Neuron (in vitro differentiated cells): ENCODE results near the gene TRIM68.

Experiments
- H2AFZ ChIP-seq: one replicate; pipeline ENCODE4 v1.6.1; 2013; ENCODE audit warnings: low read depth, mild to moderate bottlenecking, inconsistent platforms, low read length, moderate library complexity
- H3K27me3 ChIP-seq: one replicate; pipeline ENCODE4 v1.6.1; 2013; ENCODE audit warnings: low read length; ENCODE audit not compliant: insufficient read depth
- H3K36me3 ChIP-seq: one replicate; pipeline ENCODE4 v1.6.1; 2013; ENCODE audit warnings: low read length; ENCODE audit not compliant: insufficient read depth
- H3K4me1 ChIP-seq: one replicate; pipeline ENCODE4 v1.6.1; 2013; ENCODE audit warnings: low read length; ENCODE audit not compliant: insufficient read depth
- H3K4me3 ChIP-seq: 2 replicates; pipeline ENCODE4 v1.5.1; 2013; ENCODE audit warnings: mild to moderate bottlenecking, low read length, moderate library complexity
- H3K9me3 ChIP-seq: one replicate; pipeline ENCODE4 v1.6.1; 2013; ENCODE audit warnings: low read length

TRIM68 gene

DNA sequence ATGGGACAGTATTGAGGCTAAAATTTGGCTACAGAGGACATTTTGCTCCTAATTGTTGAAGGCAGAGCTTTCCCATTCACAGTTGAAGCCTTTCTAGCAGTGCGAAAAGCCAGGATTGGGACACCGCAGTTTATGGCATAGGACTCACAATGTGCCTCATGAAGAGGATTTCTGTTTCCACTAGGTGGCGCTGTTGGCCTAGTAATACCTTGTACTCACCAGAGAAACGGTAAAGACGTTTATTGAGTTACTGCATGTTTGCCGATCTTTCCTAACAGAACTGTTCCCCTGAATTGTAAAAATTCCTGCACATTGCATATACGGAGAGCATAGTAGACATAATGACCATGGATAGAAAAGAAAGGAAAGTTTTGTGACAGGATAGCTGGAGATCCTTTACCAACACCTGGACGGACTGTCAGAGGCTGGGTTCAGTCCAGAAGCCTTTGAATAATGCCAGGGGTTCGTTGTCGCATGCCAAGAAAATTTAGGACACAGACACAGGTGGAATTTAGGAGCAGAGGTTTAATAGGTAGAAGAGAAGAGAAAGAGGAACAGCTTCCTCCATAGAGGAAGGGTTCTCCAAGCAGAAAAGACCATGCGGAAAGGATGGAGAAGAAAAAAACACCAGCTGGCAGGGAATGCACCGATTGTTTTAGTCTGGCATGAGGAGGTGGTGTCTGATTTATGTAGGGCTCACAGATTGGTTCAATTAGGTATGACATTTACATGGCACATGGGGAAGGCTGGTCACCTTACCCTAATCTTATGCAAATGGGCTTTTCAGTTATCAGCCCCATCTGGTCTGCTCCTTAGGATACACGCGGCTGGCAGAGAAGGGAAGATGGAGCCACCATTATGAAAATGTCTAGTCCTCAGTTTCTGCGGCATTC, 18.4 kb upstream of the TRIM68 start:
- no peak overlapping the region for H2AFZ ChIP-seq
- H3K9me3 ChIP-seq: no peaks in the 10 kb centered on the region
- no peaks in the 10 kb centered on the region for H3K4me1 ChIP-seq
- H3K27me3 ChIP-seq: no peaks in the 10 kb centered on the region
- H3K4me3 ChIP-seq: no peak overlapping the region
- H3K36me3 ChIP-seq: no peaks in the 10 kb centered on the region

DNA sequence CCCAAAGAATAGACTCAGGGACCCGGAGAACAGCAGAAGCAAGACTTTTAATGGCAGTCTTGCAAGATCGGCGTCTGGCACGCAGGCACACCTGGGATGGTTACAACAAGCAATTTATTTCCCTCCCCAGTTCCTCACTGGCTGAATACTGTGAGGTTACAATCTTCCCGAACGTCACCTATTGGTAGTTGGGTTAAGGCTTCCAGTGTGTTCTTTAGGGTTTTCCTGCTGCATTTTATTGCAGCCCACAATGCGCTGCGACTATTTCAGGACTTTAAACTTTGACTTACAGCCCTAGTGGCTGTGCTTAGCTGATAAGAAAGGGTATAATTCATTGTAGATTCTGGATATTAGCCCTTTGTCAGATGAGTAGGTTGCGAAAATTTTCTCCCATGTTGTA, 11.5 kb upstream of the TRIM68 start:
- H3K4me1 ChIP-seq: no peaks in the 10 kb centered on the region
- H3K9me3 ChIP-seq: no peaks in the 10 kb centered on the region
- H3K4me3 ChIP-seq: no peak overlapping the region
- H2AFZ ChIP-seq: no peak overlapping the region
- no peaks in the 10 kb centered on the region for H3K36me3 ChIP-seq
- H3K27me3 ChIP-seq: peaks cover 4% of the 10 kb centered on the region

DNA sequence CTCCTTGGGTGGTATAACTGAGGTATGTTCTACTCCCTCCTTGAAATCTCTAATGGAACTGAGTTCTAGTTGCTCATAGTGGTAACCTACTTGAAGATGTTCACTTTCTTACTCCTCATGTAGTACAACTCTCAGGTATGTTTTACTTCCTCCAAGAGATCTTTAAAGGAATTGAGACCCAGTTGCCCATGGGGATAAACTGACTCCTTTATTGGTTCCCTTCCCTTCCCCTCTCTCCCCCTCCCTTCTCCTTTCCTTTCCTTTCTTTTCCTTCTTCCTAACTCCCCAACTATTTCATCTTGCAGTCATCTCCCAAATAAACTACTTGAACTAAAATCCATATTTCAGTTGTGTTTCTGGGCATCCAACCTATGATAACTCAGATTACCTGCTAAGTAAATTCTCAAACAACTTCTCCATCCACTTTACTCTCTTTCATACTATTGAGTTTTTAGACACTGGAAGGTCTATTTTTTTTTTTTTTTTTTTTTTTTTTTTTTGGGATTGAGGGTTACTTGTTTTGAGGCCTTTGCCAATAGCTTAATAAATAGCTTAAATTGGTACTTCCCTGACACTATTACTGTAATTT, 7.9 kb upstream of the TRIM68 start:
- H3K27me3 ChIP-seq: peaks cover 6% of the 10 kb centered on the region
- peaks cover 8% of the 10 kb centered on the region for H3K4me1 ChIP-seq
- no peak overlapping the region for H3K4me3 ChIP-seq
- no peaks in the 10 kb centered on the region for H3K36me3 ChIP-seq
- no peaks in the 10 kb centered on the region for H3K9me3 ChIP-seq
- H2AFZ ChIP-seq: no peak overlapping the region

GRCh38 chr11:4611986-4612385, 4.0 kb upstream of the TRIM68 start:
- Histone ChIP-seq H3K9me3 (no peaks in the 10 kb centered on the region), H2AFZ (no peak overlapping the region), H3K27me3 (peaks cover 4% of the 10 kb centered on the region), H3K4me3 (no peak overlapping the region), H3K4me1 (peaks cover 14% of the 10 kb centered on the region), H3K36me3 (no peaks in the 10 kb centered on the region)

DNA sequence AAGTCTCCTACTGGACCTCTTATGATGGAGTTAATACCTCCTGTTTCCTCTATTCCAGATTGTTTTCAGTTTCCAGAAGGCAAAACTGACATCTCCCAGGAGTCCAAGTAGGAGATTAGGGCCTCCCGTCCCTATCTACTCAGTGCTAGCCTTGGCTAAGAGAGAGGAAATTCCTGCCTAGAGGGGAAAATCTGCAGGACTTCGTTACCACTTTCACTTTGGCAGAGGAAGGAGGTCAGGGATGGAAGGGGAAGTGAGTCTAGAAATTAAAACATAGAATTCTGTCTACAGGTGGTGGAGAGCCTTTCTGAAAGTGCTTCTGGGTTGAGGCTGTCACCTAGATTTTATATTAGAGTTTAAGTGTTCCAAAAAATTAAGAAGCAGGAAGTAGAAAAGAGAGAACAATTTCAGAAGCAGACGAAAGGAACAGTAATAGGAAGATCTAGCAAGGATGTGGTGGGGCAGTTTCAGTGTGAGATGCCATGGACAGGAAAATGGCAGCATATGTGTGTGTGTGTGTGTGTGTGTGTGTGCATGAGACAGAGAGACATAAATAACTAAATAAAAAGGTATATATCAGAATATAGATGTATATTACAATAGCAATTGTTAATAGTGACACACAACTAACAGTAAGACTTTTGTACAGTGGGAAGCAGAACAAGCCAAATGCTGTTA, 2.4 kb upstream of the TRIM68 start:
- Histone ChIP-seq H3K9me3 (no peaks in the 10 kb centered on the region), H3K27me3 (peaks cover 4% of the 10 kb centered on the region), H3K4me1 (peaks cover 16% of the 10 kb centered on the region), H3K36me3 (no peaks in the 10 kb centered on the region), H3K4me3 (no peak overlapping the region), H2AFZ (no peak overlapping the region)

- Histone ChIP-seq H3K9me3 (no peaks in the 10 kb centered on the region), H3K27me3 (no peaks in the 10 kb centered on the region), H3K4me3 (peak overlapping the region; percentile 78)
These were observed 935 bp downstream of the TRIM68 start for GRCh38 chr11:4607096-4607495.

GRCh38 chr11:4606231-4607015, 1.6 kb downstream of the TRIM68 start:
- Histone ChIP-seq H3K36me3 (peaks cover 22% of the 10 kb centered on the region), H3K4me1 (peaks cover 8% of the 10 kb centered on the region), H3K9me3 (no peaks in the 10 kb centered on the region), H2AFZ (no peak overlapping the region), H3K27me3 (no peaks in the 10 kb centered on the region), H3K4me3 (peak overlapping the region; percentile 78)

More at GRCh38 chr11:4607096-4607495, 935 bp downstream of the TRIM68 start:
- Histone ChIP-seq H3K36me3 (peaks cover 15% of the 10 kb centered on the region), H2AFZ (peak overlapping the region; percentile 69), H3K4me1 (peaks cover 11% of the 10 kb centered on the region)

DNA sequence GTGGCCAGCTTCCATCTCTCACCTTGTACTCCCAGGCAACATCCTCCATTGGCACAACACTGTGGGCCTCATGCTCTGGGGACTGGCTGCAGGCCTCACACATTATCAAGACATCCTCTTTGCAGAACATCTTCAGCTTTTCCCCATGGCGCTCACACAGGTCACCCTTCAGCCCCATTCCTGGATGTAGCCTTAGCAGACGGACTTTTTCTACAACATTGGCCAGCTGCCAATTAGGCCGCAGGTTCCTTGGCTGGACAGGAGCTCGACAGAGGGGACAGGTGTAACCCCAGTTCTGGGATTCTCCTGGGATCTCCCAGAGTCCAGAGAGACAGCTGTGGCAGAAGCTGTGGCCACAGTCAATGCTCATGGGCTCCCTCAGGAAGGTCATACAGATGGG, 3.0 kb downstream of the TRIM68 start:
- H3K27me3 ChIP-seq: no peaks in the 10 kb centered on the region
- H3K36me3 ChIP-seq: peaks cover 35% of the 10 kb centered on the region
- peaks cover 8% of the 10 kb centered on the region for H3K4me1 ChIP-seq
- H3K4me3 ChIP-seq: no peak overlapping the region
- no peaks in the 10 kb centered on the region for H3K9me3 ChIP-seq
- H2AFZ ChIP-seq: no peak overlapping the region

GRCh38 chr11:4593739-4594138, 14.3 kb downstream of the TRIM68 start, which contains the start of gene OR52I1:
Gene OR52I1 (plus strand): TSS chr11:4594039. CDS start chr11:4594039, 0 bp downstream.
- Histone ChIP-seq H3K27me3 (no peaks in the 10 kb centered on the region), H3K4me3 (no peak within 1 kb of the TSS), H3K9me3 (no peaks in the 10 kb centered on the region), H3K36me3 (peaks cover 3% of the 10 kb centered on the region), H3K4me1 (no peaks in the 10 kb centered on the region), H2AFZ (no peak within 1 kb of the TSS)

DNA sequence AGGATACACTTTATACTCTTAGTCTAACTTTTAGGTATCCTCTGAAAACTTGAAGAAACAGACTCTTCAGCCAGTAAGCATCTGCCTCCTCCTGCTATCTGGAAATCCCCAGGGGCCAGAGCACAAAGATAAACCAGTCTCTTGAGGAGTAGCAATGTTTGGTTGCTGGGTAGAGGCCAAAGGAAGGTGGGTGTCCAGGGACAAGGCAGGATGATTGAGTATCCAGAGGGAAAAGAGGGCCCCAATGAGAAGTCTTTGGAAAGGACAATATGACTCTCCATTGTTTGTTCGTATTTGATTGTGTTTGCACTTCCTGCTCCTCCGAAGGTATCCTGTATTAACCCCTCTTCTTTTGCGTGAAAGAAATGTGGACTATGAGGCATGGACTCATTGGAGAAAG, 19.0 kb downstream of the TRIM68 start:
- no peaks in the 10 kb centered on the region for H3K9me3 ChIP-seq
- H3K36me3 ChIP-seq: no peaks in the 10 kb centered on the region
- H2AFZ ChIP-seq: no peak overlapping the region
- H3K4me1 ChIP-seq: no peaks in the 10 kb centered on the region
- no peaks in the 10 kb centered on the region for H3K27me3 ChIP-seq
- no peak overlapping the region for H3K4me3 ChIP-seq

DNA sequence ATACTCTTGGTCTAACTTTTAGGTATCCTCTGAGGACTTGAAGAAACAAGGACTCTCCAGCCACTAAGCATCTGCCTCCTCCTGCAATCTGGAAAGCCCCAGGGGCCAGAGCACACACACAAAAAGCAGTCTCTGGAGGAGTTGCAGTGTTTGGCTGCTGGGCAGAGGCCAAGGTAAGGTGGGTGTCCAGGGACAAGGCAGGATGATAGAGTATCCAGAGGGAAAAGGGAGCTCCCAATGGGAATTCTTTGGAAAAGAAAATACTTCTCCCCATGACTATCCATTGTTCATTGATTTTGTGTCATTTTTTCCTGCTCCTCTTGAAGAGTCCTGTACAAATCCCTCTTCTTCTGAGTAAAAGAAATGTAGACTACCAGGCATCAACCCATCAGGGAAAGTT, 26.6 kb downstream of the TRIM68 start, which contains the start of gene OR52I2:
Gene OR52I2 (plus strand): TSS at position 301 of the 400 bp plus-strand sequence.
- Histone ChIP-seq H3K4me1 (no peaks in the 10 kb centered on the region), H3K36me3 (no peaks in the 10 kb centered on the region), H2AFZ (no peak within 1 kb of the TSS), H3K27me3 (no peaks in the 10 kb centered on the region), H3K4me3 (no peak within 1 kb of the TSS), H3K9me3 (no peaks in the 10 kb centered on the region)

DNA sequence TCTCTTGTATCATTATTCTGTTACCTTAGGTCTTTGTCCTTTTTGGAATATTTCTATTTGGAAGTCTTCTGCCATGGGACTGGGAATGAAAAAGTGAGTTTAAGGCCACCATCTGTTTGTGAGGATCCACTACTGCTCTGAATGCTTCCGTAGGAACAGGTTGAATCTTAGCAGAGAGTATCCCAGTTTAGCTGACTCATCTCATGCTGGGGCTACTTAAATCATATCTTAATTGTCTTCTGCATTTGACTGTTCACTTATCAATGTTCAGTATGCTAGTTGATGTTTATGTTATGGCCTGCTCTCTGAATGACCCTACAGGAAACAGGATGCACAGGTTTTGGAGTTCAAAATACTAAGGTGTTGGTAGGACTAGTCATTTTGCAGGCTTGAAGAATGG, 27.9 kb downstream of the TRIM68 start:
- H3K27me3 ChIP-seq: no peaks in the 10 kb centered on the region

More for the DNA sequence above, 27.9 kb downstream of the TRIM68 start:
- Histone ChIP-seq H3K36me3 (no peaks in the 10 kb centered on the region), H3K4me1 (no peaks in the 10 kb centered on the region), H3K9me3 (no peaks in the 10 kb centered on the region), H2AFZ (no peak overlapping the region), H3K4me3 (no peak overlapping the region)
